ENCODE results near the gene DNHD1.

DNHD1 gene

GRCh38 chr11:6563667-6564066 lies 66.6 kb downstream of the DNHD1 start:
- no peak for DNase-seq (ENCODE audit: low read depth in 2 of 2)

DNA sequence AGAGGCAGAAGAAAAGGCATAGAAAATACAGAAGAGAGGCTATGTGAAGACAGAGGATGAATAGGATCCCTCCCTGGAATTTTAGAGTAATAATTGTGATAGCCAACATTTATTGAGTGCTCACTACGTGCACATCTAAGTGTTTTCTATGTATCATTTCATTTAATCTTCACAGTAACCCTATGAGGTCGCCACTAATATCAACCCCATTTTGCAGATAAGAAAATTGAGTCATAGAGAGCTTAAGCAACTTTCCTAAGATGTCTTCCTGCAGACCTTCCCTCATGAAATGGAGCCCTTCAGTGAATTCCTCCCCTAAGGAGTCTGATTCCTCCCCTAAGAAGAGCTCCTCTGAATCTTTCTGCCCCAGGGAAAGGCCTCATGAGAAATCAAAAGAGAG lies 68.2 kb downstream of the DNHD1 start:
- no peak for DNase-seq (ENCODE audit: low read depth in 2 of 2)

GRCh38 chr11:6565988-6566703 lies 69.1 kb downstream of the DNHD1 start:
- DNase-seq (ENCODE audit: low read depth in 2 of 2), result no peak

GRCh38 chr11:6566704-6567370 lies 69.8 kb downstream of the DNHD1 start:
- no peak for DNase-seq (ENCODE audit: low read depth in 2 of 2)

- DNase-seq (ENCODE audit: low read depth in 2 of 2), result no peak
Observed at GRCh38 chr11:6567371-6567745, 70.3 kb downstream of the DNHD1 start.

DNA sequence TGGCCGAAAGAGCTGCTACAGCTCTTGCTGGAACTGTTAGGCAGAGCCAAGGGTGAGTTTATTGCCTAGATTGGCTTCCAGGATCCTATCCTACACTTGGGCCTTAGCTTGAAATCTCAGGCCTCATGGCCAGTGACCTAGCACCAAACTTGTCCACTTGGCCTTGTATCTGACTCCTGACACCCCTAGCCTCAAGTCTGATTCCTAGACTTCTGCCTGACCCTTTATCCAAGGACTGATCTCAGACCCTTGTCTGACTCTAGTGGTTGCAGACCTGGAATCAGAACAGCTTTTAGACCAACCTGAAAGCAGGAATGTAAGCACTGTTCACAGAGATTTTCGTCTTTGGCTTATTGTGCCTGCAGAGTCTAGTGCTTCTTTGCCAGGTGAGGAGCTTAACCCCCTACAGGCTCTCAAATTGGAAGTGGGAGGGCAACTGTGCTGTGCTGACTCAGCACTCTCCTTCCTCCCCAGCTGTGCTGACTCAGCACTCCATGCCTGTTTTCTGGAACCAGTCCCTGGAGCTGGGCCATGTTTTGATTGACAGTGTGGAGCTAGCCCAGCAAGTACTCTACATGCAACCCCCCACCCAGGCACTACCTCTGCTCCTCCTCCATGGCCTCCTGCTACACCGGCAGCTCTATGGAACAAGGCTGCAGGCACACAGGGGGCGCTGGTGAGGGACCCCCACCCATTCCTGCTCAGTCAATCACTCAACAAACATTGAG lies 71.3 kb downstream of the DNHD1 start:
- DNase-seq (ENCODE audit: low read depth in 2 of 2), result no peak

GRCh38 chr11:6569706-6570105 lies 72.6 kb downstream of the DNHD1 start:
- DNase-seq (ENCODE audit: low read depth in 2 of 2), result no peak

- no peak for DNase-seq (ENCODE audit: low read depth in 2 of 2)
Observed at GRCh38 chr11:6570691-6571427, 73.8 kb downstream of the DNHD1 start.

- DNase-seq (ENCODE audit: low read depth in 2 of 2), result no peak
Observed at GRCh38 chr11:6571434-6572008, 74.4 kb downstream of the DNHD1 start.

GRCh38 chr11:6572215-6572614 lies 75.1 kb downstream of the DNHD1 start:
- no peak for DNase-seq (ENCODE audit: low read depth in 2 of 2)

- DNase-seq (ENCODE audit: low read depth in 2 of 2), result no peak
Observed at GRCh38 chr11:6574816-6575715, 78.0 kb downstream of the DNHD1 start.

DNA sequence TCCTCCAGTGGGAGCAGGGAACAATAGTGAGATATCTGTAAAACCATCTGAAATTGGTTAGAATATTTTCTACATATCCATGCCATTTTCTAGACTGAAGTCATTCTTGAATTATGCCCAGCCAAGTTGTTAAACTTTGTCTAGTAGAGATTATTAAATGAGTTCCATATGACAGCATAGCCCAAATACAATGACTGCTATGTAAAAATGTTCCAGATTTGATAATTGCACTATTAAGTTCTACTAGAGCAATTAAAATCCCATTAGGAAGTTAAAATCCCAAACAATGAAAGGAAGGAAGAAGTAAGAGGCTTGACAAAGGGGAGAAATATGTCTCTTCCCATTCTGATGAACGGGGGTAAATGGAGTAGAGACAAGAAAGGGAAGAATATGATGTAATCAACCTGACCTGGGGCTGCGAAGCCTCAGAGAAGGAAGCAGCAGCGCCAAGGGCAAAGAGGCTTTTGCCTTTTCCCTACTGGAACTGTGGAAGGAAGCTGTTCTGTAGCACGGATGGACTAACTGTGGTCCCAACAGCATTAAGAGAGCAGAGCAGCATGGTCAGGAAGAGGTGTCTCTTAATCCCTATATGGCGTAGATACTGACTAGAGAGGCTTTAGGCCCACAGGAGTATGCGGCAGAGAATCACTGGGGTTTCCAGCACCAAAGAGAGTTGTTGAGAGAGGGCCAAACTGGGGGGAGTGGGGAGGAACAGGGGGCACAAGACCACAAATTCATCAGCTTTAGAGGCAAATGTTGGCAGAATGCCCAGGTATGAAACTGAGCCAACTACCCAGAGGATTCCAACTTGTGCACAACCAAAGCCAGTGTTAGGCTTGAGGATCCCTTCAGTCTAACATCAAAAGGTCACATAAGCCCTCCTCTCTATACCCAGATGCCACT lies 79.6 kb downstream of the DNHD1 start:
- no peak for DNase-seq (ENCODE audit: low read depth in 2 of 2)

- no peak for DNase-seq (ENCODE audit: low read depth in 2 of 2)
Observed at GRCh38 chr11:6578134-6578533, 81.1 kb downstream of the DNHD1 start.

DNA sequence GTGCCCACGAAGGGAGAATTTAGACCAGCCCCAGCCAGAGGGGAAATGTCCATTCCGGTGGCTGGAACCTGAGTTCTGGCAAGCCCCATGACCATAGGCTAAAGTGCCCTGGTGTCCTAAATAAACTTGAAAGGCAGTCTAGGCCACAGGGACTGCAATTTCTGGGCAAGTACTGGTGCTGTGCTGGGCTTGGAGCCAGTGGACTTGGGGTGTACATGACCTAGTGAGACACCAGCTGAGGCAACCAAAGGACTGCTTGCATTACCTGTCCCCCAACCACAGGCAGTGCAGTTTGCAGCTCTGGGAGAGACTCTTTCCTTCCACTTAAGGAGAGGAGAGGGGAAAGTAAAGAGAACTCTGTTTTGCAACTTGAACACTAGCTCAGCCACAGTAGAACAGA lies 82.6 kb downstream of the DNHD1 start:
- DNase-seq (ENCODE audit: low read depth in 2 of 2), result no peak

DNA sequence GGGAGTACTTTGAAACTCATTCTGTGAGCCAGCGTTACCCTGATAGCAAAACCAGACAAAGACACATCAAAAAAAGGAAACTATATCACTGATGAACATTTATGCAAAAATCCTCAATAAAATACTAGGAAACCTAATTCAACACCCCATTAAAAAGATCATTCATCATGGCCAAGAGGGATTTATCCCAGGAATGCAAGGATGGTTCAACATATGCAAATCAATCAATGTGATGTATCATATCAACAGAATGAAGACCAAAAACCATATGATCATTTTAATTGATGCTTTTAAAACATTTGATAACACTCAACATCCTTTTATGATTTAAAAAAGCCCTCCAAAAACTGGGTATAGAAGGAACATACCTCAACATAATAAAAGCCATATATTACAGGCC lies 86.5 kb downstream of the DNHD1 start:
- no peak for DNase-seq (ENCODE audit: low read depth in 2 of 2)

DNA sequence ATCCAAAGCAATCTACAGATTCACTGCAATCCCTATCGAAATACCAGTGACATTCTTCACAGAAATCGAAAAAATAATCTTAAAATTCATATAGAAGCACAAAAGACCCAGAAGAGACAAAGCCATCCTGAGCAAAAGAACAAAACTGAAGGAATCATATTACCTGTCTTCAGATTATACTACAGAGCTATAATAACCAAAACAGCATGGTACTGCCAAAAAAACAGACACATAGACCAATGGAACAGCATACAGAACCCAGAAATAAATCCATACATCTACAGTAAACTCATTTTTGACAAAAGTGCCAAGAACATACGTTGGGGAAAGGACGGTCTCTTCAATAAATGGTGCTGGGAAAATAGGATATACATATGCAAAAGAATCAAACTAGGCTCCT lies 87.4 kb downstream of the DNHD1 start:
- no peak for DNase-seq (ENCODE audit: low read depth in 2 of 2)

DNA sequence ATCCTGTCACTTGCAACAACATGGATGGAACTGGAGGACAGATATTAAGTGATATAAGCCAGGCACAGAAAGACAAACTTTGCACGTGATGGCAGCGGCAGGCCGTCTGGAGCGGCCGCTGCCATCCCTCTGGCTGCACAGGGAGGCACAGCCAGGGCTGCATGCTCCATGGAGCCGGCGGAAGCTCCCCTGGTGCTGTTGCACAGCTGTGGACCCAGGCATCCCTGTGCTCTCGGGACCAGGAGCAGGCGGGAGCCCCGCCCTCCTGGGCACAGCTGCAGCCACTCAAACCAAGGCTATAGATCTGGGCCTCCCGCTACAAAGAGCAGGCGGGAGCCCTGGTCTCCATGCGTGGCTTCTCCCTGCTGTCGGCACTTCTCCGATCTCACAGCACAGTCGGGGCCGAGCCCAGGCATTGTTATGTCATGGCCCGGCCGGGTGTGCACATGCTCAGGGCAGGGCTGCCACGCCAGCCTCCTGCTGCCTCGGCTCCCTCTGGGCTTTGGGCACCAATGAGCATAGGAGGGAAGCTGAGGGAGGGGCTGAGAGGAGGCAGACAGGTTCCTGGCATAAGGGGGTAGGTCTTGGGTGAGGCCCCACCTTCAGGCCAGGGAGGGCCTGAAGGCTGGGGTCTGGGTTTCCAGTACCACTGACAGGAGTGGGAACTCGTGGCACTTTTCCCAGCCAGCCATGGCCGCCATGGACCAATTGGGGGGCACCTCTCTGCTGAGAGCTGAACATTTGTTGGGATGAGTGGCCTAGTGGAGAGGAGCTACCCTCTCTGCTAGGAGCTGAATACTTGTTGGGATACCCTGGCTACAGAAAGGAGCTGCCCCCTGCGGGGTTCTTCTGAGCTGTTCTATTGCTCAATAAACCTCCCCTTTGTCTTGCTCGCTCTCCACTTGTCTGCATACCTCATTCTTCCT lies 89.6 kb downstream of the DNHD1 start:
- no peak for DNase-seq (ENCODE audit: low read depth in 2 of 2)

GRCh38 chr11:6587360-6587953 lies 90.4 kb downstream of the DNHD1 start:
- no peak for DNase-seq (ENCODE audit: low read depth in 2 of 2)
